Transverse colon (tissue), 4 donors: ENCODE results near the gene SUGCT.

Experiments used
- POLR2A ChIP-seq: fragments of 450-650 bp; IDR thresholded peaks from one replicate; pipeline ENCODE4 v1.6.1; 2016; ENCODE audit warnings: antibody characterized with exemption, mild to moderate bottlenecking, moderate library complexity
- POLR2AphosphoS5 ChIP-seq, 3 donors: sonication (generic); formaldehyde crosslinking; IDR thresholded peaks; one replicate each; pipeline ENCODE4 v1.6.1; 2016; ENCODE audit warnings: antibody characterized with exemption in 3 of 3
- TF ChIP-seq, protein P1 (sequence below), 5 experiments: fragments of 200-600 bp in 3 of 5; fragments of 450-650 bp in 2 of 5; sonication (generic) in 3 of 5; IDR thresholded peaks; 1 replicate in 2 of 5; 2 replicates in 3 of 5; pipeline ENCODE4 v1.5.1; 2016 to 2017; ENCODE audit warnings: antibody characterized with exemption in 5 of 5, inconsistent platforms in 3 of 5, mild to moderate bottlenecking in 2 of 5, moderate library complexity in 1 of 5

DNA sequence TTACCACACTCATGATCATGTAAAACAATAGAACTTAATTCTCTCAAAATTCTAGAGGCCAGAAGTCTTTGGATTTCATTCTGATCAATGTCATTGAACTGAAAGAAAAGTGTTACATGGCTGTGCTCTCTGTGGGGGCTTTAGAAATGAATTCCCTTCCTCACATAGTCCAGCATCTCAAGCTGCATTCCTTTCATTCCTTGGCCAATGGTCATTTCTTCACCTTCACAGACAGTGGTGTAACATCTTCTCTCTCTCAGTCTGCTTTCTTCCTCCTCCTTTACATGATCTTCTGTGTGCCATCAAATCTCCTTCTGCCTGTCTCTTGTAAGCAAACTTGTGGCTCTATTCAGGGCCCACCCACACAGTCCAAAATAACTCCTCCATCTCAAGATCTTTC is 735.3 kb downstream of the SUGCT start:
- TF ChIP-seq, protein P1, sequence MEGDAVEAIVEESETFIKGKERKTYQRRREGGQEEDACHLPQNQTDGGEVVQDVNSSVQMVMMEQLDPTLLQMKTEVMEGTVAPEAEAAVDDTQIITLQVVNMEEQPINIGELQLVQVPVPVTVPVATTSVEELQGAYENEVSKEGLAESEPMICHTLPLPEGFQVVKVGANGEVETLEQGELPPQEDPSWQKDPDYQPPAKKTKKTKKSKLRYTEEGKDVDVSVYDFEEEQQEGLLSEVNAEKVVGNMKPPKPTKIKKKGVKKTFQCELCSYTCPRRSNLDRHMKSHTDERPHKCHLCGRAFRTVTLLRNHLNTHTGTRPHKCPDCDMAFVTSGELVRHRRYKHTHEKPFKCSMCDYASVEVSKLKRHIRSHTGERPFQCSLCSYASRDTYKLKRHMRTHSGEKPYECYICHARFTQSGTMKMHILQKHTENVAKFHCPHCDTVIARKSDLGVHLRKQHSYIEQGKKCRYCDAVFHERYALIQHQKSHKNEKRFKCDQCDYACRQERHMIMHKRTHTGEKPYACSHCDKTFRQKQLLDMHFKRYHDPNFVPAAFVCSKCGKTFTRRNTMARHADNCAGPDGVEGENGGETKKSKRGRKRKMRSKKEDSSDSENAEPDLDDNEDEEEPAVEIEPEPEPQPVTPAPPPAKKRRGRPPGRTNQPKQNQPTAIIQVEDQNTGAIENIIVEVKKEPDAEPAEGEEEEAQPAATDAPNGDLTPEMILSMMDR (IDR thresholded peaks at IDR 0.05): no peak
- no peak for TF ChIP-seq POLR2AphosphoS5 (IDR thresholded peaks at IDR 0.05)
- no peak for TF ChIP-seq POLR2A
